HG03460 (cell line): ENCODE measurements around the gene MRPL58.
"Not testable (repeated sequence)": the region's sequence is repeated elsewhere in the genome, so short reads cannot be mapped to it uniquely, and the experiment has no call there.

Experiments
- ATAC-seq: cut with Tn5 transposase; IDR thresholded peaks from one replicate; pipeline ENCODE4 v1.9.1; 2021; ENCODE audit not compliant: unreplicated experiment

The MRPL58 gene

DNA sequence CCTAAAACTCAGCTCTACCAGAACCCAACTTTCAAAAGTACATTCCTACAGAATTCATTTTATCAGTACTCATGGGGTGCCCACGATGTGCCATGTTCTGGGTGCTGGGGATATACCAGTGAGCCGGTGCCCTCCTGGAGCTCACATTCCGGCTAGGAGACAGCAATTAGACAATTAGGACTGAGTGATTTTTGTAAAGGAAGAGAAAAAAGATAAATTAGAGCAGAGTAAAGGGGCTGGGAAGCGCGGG is 449 bp upstream of the MRPL58 start:
- no peak for ATAC-seq

GRCh38 chr17:75013092-75013559 is 656 bp downstream of the MRPL58 start:
- ATAC-seq: no peak

- no peak for ATAC-seq
Observed at GRCh38 chr17:75019146-75019545, 6.7 kb downstream of the MRPL58 start.

DNA sequence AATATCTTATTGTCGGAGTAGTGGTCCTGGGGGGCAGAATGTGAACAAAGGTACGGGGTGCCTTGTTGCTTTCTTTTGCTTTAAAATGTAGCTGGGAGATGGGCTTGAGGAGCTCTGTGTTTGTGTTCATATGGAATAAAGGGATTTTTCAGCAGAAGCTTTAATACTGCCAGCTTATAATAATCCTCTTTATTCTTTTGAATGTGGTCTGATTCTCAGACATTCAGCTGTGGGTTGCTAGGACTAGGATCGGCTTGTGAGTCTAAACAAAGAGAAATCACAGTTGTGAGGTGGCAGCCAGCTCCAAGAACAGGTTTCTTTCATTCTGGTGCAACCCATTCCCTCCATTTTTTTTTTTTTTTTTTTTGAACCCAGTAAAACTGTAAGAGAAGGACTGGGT is 7.2 kb downstream of the MRPL58 start:
- ATAC-seq: no peak

GRCh38 chr17:75020331-75021110 is 8.1 kb downstream of the MRPL58 start:
- no peak for ATAC-seq

DNA sequence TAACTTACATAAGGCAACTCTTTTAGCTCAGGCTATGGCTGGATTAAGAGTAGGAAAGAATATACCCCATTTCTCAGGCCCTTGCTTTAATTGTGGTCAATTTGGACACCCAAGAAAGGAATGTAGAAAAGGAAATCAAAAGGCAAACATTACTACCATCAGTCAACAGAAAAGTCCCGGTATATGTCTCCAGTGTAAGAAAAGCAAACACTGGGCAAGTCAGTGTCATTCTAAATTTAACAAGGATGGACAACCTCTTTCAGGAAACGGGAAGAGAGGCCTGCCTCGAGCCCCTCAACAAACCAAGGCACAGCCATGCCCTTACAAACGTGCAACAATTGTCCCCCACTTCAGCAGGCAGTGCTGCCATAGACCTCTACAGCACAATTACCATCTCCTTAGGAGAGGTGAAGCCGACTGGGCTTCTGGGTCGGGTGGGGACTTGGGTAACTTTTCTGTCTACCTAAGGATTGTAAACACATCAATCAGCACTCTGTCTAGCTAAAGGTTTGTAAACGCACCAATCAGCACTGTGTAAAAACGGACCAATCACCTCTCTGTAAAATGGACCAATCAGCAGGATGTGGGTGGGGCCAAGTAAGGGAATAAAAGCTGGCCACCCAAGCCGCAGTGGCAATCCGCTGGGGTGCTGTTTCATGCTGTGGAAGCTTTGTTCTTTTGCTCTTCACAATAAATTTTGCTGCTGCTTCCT is 12.4 kb downstream of the MRPL58 start:
- ATAC-seq: no peak

DNA sequence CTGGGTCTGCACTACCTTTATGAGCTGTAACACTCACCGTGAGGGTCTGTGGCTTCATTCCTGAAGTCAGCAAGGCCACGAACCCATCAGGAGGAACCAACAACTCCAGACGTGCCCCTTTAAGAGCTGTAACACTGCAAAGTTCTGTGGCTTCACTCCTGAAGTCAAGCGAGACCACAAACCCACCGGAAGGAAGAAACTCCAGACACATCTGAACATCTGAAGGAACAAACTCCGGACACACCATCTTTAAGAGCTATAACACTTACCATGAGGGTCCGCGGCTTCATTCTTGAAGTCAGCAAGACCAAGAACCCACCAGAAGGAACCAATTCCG is 12.9 kb downstream of the MRPL58 start:
- not testable (repeated sequence) for ATAC-seq

- not testable (repeated sequence) for ATAC-seq
Observed at GRCh38 chr17:75026650-75027049, 14.2 kb downstream of the MRPL58 start.

- ATAC-seq: no peak
Observed at GRCh38 chr17:75030161-75030560, 17.7 kb downstream of the MRPL58 start.

DNA sequence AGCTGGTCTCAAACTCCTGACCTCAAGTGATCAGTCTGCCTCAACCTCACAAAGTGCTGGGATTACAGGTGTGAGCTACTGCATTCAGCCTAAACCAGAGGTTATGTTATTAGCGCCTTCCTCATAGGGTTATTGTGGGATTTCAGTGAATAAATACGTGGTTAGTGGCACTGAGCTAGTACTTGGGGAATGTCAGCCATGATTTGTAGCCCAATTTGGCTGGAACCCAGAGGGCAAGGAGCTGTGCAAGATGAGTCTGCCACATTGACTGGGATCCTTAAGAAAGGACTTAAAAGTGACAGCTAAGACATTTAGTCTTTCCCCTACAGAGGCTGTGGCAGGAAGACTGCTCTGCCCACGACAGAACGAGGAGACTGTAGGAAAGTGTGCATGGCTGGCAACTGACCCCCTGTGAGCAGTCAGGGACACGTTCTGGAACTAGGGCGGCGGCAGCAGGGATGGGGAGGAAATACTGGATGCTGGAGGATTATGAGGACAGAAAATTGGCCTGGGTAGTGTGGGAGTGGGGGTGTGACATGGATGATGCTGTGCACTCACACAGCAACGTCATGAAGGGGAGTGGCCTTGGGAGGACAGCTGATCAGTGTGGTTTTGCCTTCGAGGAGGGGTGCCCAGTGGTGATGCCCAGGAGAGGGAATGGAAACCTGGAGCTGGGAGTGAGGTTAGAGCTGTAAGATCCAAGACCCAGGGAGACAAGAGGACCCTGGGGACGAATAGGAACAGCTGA is 19.7 kb downstream of the MRPL58 start:
- no peak for ATAC-seq

GRCh38 chr17:75032720-75033280 is 20.3 kb downstream of the MRPL58 start:
- no peak for ATAC-seq

DNA sequence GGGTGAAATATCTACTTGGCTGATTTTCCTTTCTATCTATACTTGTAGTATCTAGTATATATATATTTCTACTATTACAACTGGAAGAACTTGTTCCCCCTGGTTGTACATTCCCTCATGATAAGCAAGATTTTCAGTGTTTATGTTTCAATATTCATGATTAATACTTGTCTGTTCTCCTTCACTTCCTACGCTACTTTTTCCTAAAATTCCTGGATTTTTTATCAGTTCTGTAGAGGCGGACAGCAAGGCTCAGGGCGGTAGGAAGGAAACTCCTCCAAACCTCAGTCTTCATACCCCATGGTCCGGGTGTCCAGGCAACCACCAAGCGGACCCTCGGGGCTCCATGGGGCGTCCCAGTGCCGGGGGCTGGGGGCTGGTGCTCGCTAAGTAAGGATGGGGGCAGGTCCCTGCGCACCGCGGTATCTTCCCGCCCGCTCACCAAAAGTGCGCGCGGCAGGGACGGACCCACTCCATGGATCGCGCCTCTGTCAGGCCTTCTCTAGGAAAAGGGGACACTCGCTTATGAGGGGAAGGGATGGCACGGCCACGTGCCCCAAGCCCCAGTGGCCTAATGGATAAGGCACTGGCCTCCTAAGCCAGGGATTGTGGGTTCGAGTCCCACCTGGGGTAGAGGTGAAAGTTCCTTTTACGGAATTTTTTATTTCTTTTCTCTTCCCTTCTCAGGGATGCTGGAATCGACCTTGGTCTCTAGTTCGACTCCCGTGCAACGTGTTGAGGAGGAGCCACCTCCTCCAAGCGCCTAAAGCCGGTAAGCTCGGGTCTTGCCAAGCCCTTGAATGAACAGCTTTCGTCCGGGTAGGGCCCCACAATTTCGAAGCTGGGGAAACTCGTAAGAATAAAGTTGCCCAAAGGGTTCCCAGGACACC is 21.1 kb downstream of the MRPL58 start:
- ATAC-seq: peak; percentile 35

- ATAC-seq: peak; percentile 61
Observed at GRCh38 chr17:75034236-75034908, 21.9 kb downstream of the MRPL58 start.

DNA sequence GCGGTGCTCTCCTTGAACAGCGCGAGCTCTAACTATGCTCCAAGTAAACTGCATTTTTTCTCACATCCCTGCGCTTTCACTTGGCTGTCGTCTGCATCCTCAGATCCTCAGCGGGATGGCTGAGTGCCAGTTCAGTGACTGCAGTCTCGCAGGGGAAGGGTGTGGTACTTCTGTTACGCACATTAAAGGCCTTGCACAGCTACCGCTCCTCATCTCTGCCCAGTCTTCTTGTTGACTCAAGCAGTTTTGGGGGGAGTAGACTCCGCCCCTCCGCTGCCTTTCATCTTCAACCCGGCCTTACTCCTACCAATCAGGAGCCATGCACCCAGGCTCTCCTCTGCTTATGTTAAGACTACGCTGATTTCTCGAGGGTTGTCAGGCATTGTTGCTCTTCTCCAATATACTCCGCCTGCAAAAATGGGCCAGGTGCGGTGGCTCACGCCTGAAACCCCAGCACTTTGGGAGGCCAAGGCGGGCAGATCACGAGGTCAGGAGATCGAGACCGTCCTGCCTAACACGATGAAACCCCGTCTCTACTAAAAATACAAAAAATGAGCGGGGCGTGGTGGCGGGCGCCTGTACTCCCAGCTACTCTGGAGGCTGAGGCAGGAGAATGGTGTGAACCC is 24.3 kb downstream of the MRPL58 start:
- ATAC-seq: no peak

GRCh38 chr17:75039238-75039637 is 26.8 kb downstream of the MRPL58 start:
- no peak for ATAC-seq

GRCh38 chr17:75041656-75042280 is 29.3 kb downstream of the MRPL58 start:
- ATAC-seq: no peak

DNA sequence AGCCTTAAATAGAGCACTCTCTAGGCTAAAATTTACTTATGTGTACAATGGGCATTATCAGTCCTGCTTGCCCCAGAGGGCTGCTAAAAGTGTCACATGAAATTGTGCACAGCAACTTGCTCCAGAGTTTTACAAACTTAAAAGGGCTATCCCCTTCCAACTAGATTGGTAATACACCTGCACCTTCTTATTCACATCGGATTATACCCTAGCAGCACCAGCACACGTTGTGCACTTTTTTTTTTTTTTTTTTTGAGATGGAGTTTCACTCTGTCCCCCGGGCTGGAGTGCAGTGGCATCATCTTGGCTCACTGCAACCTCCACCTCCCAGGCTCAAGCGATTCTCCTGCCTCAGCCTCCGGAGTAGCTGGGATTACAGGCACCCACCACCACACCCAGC is 31.3 kb downstream of the MRPL58 start:
- not testable (repeated sequence) for ATAC-seq

GRCh38 chr17:75044716-75045115 is 32.2 kb downstream of the MRPL58 start:
- no peak for ATAC-seq

GRCh38 chr17:75045946-75046406 is 33.5 kb downstream of the MRPL58 start:
- ATAC-seq: not testable (repeated sequence)
